ENCODE measurements around the gene NAV2. TPM values are rescaled to one million over a fixed set of nuclear protein-coding genes. Genes with fewer than 3 reads are reported as not detected.

NAV2 gene
- total and polyA plus RNA-seq, 3 donors from 2014 or later: 3.4 to 6.0 (median 3.9) TPM

DNA sequence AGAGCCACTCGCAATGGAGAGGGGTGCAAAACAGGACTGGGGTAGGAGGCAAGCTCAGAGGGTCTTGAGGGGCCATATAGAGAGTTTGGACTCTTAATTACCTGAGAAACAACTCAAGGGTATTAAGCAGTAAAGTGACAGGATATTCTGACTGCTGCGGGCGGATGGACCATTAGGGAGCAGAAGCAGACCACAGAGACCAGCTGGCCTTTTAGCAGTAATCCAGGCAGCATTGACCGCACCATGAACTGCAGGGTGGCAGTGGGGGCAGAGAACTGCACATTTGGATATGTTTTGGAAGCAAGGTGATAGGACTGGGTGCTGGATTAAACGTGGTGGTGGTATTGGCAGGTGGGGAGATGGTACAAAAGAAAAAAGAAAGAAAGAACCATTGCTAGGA, 322.3 kb downstream of the NAV2 start:
- no peaks in the 10 kb centered on the region for H3K9me3 ChIP-seq
- no peaks in the 10 kb centered on the region for H3K36me3 ChIP-seq (ENCODE audit: low read depth, missing control alignments)
- no peak for DNase-seq
- no peaks in the 10 kb centered on the region for H3K4me1 ChIP-seq
- H3K4me3 ChIP-seq: no peak overlapping the region
- TF ChIP-seq CTCF (IDR thresholded peaks at IDR 0.05) (no peak), POLR2A (IDR thresholded peaks at IDR 0.05) (no peak)
- intact Hi-C loops (cut with DNase I; ENCODE audit: low total_unique reads): no loop called here
- no peak overlapping the region for H3K27ac ChIP-seq
- WGBS, 2 donors: 92 to 93% methylated on average over 5 of the region's 5 CpGs
- H3K27me3 ChIP-seq: no peaks in the 10 kb centered on the region

DNA sequence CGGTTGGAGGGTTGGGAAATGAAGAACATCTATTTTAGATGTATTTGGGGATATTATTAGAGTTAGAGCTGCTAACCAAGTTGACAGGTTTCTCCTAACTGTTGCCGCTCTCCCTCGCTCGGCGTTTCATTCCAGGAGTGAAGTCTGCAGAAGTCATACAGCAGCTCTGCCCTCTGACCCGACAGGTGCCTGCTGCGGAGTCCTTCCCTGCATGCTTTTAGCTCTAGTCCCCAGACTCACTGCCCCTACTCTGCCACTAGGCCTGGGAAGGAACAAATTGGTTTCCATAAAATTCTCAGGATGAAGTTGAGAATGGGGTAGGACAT, 322.7 kb downstream of the NAV2 start:
- no peak for TF ChIP-seq POLR2A (IDR thresholded peaks at IDR 0.05)
- TF ChIP-seq CTCF (IDR thresholded peaks at IDR 0.05): no peak
- Histone ChIP-seq H3K4me1 (no peaks in the 10 kb centered on the region), H3K9me3 (no peaks in the 10 kb centered on the region), H3K27me3 (no peaks in the 10 kb centered on the region), H3K4me3 (no peak overlapping the region), H3K27ac (no peak overlapping the region), H3K36me3 (ENCODE audit: low read depth, missing control alignments) (no peaks in the 10 kb centered on the region)
- intact Hi-C loops (cut with DNase I; ENCODE audit: low total_unique reads): no loop called here
- no peak for DNase-seq
- 91 to 95% methylated on average over 7 of the region's 7 CpGs for WGBS, 2 donors

GRCh38 chr11:20035701-20036601, 323.3 kb downstream of the NAV2 start:
- H3K36me3 ChIP-seq (ENCODE audit: low read depth, missing control alignments): no peaks in the 10 kb centered on the region
- H3K27ac ChIP-seq: no peak overlapping the region
- H3K4me1 ChIP-seq: no peaks in the 10 kb centered on the region
- H3K27me3 ChIP-seq: no peaks in the 10 kb centered on the region
- DNase-seq: no peak
- H3K9me3 ChIP-seq: no peaks in the 10 kb centered on the region
- TF ChIP-seq CTCF (IDR thresholded peaks at IDR 0.05) (no peak), POLR2A (IDR thresholded peaks at IDR 0.05) (no peak)
- 74 to 79% methylated on average over 14 to 15 of the region's 15 CpGs for WGBS, 2 donors
- intact Hi-C loops (cut with DNase I; ENCODE audit: low total_unique reads): no loop called here
- H3K4me3 ChIP-seq: no peak overlapping the region

DNA sequence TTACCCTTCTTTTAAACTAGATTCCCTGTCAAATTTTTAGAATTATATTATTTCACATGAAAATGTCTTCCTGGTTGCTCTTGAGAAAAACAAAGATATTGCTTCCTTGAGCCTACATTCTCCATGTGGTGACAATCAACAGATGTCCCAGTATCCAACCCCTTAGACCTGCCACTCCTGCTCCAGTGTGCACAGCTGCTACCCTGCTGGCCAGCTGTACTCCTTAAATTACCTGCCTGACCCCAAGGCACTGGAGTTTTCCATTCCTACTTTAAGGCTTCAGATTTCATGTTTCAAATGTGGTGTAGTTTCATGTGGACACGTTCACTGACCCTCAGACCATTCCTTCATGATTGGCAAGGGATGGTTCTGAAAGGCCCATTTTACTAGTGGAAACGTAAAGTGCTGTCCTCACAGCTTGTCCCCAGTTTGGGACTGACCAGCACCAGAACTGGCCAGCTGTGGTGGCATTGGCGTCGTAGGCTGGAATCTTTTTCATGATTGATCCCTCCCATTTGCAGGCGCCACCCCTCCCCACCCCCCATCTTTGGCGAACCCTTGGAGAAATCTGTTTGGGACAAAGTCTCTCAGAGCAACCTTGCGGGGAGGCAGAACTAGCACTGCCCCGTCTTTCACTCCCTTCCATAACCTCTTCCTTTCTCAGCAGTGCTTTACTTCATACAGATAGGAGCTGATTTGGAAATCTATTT, 324.1 kb downstream of the NAV2 start:
- no peaks in the 10 kb centered on the region for H3K27me3 ChIP-seq
- no peaks in the 10 kb centered on the region for H3K4me1 ChIP-seq
- no peak overlapping the region for H3K27ac ChIP-seq
- H3K36me3 ChIP-seq (ENCODE audit: low read depth, missing control alignments): no peaks in the 10 kb centered on the region
- H3K4me3 ChIP-seq: no peak overlapping the region
- WGBS, 2 donors: 87% methylated on average over 8 of the region's 8 CpGs
- intact Hi-C loops (cut with DNase I; ENCODE audit: low total_unique reads): no loop called here
- no peaks in the 10 kb centered on the region for H3K9me3 ChIP-seq
- DNase-seq: no peak
- TF ChIP-seq POLR2A (IDR thresholded peaks at IDR 0.05): no peak
- TF ChIP-seq CTCF (IDR thresholded peaks at IDR 0.05): no peak

Data from testis (tissue), 3 donors.